MM.1S (cell line): ENCODE results near the gene GTF2E1.

ENCODE experiments used
- DNase-seq: peaks from one replicate; pipeline ENCODE4 v3.0.0-alpha.2; 2015
- H2AFZ ChIP-seq: fragments of 300-600 bp; sonication (generic); 2 replicates; pipeline ENCODE4 v1.6.0; 2016; ENCODE audit warnings: antibody characterized with exemption, low read length
- H3F3A ChIP-seq: fragments of 300-600 bp; sonication (generic); 2 replicates; pipeline ENCODE4 v1.6.1; 2016; ENCODE audit warnings: mild to moderate bottlenecking, antibody characterized with exemption, low read length, moderate library complexity, mixed read lengths; ENCODE audit not compliant: insufficient read depth
- H3K27ac ChIP-seq: fragments of 300-600 bp; sonication (generic); 2 replicates; pipeline ENCODE4 v1.5.1; 2016; ENCODE audit warnings: mild to moderate bottlenecking, low read length
- H3K27me3 ChIP-seq: fragments of 300-600 bp; sonication (generic); replicated peaks from 2 replicates; pipeline ENCODE4 v1.6.0; 2016; ENCODE audit warnings: low read length; ENCODE audit not compliant: insufficient read depth
- H3K36me3 ChIP-seq: fragments of 300-600 bp; sonication (generic); replicated peaks from 2 replicates; pipeline ENCODE4 v1.6.1; 2016; ENCODE audit warnings: mild to moderate bottlenecking, low read length, mixed read lengths; ENCODE audit not compliant: insufficient read depth
- H3K4me1 ChIP-seq: fragments of 300-600 bp; sonication (generic); 2 replicates; pipeline ENCODE4 v1.6.1; 2016; ENCODE audit warnings: low read length, mixed read lengths
- H3K4me2 ChIP-seq: fragments of 300-600 bp; sonication (generic); 2 replicates; pipeline ENCODE4 v1.6.0; 2016; ENCODE audit warnings: low read depth, low read length
- H3K4me3 ChIP-seq: fragments of 300-600 bp; sonication (generic); 2 replicates; pipeline ENCODE4 v1.5.1; 2016; ENCODE audit warnings: low read length, mixed read lengths
- H3K79me2 ChIP-seq: fragments of 300-600 bp; sonication (generic); 2 replicates; pipeline ENCODE4 v1.6.1; 2016; ENCODE audit warnings: mixed run types, low read length, mixed read lengths
- H3K9ac ChIP-seq: fragments of 300-600 bp; sonication (generic); 2 replicates; pipeline ENCODE4 v1.6.1; 2016; ENCODE audit warnings: low read length, mixed read lengths
- H3K9me2 ChIP-seq: fragments of 300-600 bp; sonication (generic); replicated peaks from 2 replicates; pipeline ENCODE4 v1.6.1; 2016; ENCODE audit warnings: mild to moderate bottlenecking, low read length, mixed read lengths; ENCODE audit not compliant: insufficient read depth
- H3K9me3 ChIP-seq: fragments of 300-600 bp; sonication (generic); replicated peaks from 2 replicates; pipeline ENCODE4 v1.6.1; 2016; ENCODE audit warnings: mild to moderate bottlenecking, low read length, mixed read lengths; ENCODE audit not compliant: insufficient read depth
- H4K20me1 ChIP-seq: fragments of 300-600 bp; sonication (generic); 2 replicates; pipeline ENCODE4 v1.6.1; 2016; ENCODE audit warnings: mild to moderate bottlenecking, low read length, moderate library complexity, mixed read lengths; ENCODE audit not compliant: insufficient read depth
- CTCF ChIP-seq: fragments of 300-600 bp; sonication (generic); IDR thresholded peaks from 2 replicates; pipeline ENCODE4 v1.5.1; 2016; ENCODE audit warnings: antibody characterized with exemption, low read length, mixed read lengths
- EZH2 ChIP-seq: fragments of 300-600 bp; sonication (generic); optimal IDR thresholded peaks from 2 replicates; pipeline ENCODE3; 2017; ENCODE audit warnings: low read depth, mild to moderate bottlenecking, antibody characterized with exemption, low read length, mixed read lengths
- EZH2phosphoT487 ChIP-seq: fragments of 300-600 bp; sonication (generic); IDR thresholded peaks from 2 replicates; pipeline ENCODE4 v1.6.1; 2018; ENCODE audit warnings: antibody characterized with exemption, low read length

GTF2E1 gene

GRCh38 chr3:120742198-120742848, at the start of gene GTF2E1, which contains the start of gene RABL3:
GTF2E1 (plus strand) TSS chr3:120742744; CDS start chr3:120750553, 7,809 bp downstream.
RABL3 (minus strand) TSS chr3:120742516; CDS start chr3:120742507, 9 bp downstream.
- H3K9ac ChIP-seq = peak within 1 kb of the TSS; percentile 87
- no peak for TF ChIP-seq EZH2phosphoT487
- TF ChIP-seq CTCF = no peak
- no peak for TF ChIP-seq EZH2
- H3K27ac ChIP-seq = peak within 1 kb of the TSS; percentile 90
- peak within 1 kb of the TSS; percentile 93 for H3K4me2 ChIP-seq
- peak within 1 kb of the TSS; percentile 94 for H2AFZ ChIP-seq
- no peaks in the 10 kb centered on the region for H3K27me3 ChIP-seq
- no peaks in the 10 kb centered on the region for H3K9me2 ChIP-seq
- H4K20me1 ChIP-seq = no peaks in the 10 kb centered on the region
- no peaks in the 10 kb centered on the region for H3F3A ChIP-seq
- peak; percentile 99 for DNase-seq
- H3K9me3 ChIP-seq = no peaks in the 10 kb centered on the region
- H3K4me3 ChIP-seq = peak within 1 kb of the TSS; percentile 88
- peaks cover 4% of the 10 kb centered on the region; the same call in 1 of the 2 replicates for H3K4me1 ChIP-seq
- peaks cover 43% of the 10 kb centered on the region for H3K79me2 ChIP-seq
- H3K36me3 ChIP-seq = no peaks in the 10 kb centered on the region

DNA sequence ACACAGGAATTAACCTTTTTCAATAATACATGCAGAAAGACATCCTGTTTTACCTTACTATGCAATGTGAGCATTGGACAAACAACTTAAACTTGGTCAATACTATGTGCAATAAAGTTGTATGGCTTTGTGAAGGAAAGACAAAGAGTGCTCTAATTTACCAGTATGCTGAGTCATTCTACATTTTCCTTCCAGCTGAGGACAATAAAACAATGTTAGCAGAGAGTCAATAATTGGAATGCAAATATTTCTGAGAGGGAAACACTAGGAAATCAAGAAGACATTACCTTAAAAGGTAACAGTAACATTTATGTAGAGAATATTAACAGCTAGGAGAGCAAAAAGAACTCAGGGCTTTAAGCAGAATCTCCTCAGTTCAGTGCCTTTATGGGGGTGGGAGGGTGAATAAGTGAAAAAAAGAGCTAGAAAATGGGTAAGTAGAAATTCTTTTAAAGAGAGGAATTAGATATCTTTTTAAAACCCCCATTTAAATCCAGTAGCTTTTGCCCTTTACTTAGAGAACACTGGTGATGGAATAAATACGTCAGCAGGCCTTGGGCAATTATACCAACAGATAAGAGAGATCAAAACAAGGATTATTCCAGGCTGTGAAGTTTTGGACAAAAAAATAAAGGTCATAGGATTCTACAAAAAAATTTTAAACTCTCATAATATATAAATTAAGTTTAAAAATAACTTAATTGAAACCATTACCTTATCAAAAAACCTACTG, 48.9 kb upstream of the GTF2E1 start:
- no peak for DNase-seq
- no peak for TF ChIP-seq CTCF
- no peak for TF ChIP-seq EZH2
- no peak for TF ChIP-seq EZH2phosphoT487
- Histone ChIP-seq H4K20me1 (no peaks in the 10 kb centered on the region), H3K9me2 (no peaks in the 10 kb centered on the region), H3K79me2 (no peaks in the 10 kb centered on the region), H3K27me3 (no peaks in the 10 kb centered on the region), H3K4me3 (no peak overlapping the region), H2AFZ (no peak overlapping the region), H3K27ac (no peak overlapping the region), H3K4me1 (no peaks in the 10 kb centered on the region), H3K4me2 (no peak overlapping the region), H3K9ac (no peak overlapping the region), H3K9me3 (no peaks in the 10 kb centered on the region), H3K36me3 (no peaks in the 10 kb centered on the region), H3F3A (no peaks in the 10 kb centered on the region)

- no peaks in the 10 kb centered on the region for H3K27me3 ChIP-seq
- H3K4me3 ChIP-seq = no peak overlapping the region
- no peaks in the 10 kb centered on the region for H3K9me3 ChIP-seq
- no peaks in the 10 kb centered on the region for H3F3A ChIP-seq
- no peak overlapping the region for H3K4me2 ChIP-seq
- DNase-seq = no peak
- H3K36me3 ChIP-seq = no peaks in the 10 kb centered on the region
- H3K9me2 ChIP-seq = no peaks in the 10 kb centered on the region
- H3K4me1 ChIP-seq = no peaks in the 10 kb centered on the region
- H3K79me2 ChIP-seq = no peaks in the 10 kb centered on the region
- H3K9ac ChIP-seq = no peak overlapping the region
- no peak overlapping the region for H2AFZ ChIP-seq
- TF ChIP-seq EZH2 = no peak
- H3K27ac ChIP-seq = no peak overlapping the region
- H4K20me1 ChIP-seq = no peaks in the 10 kb centered on the region
Measured at GRCh38 chr3:120699333-120699732, 43.2 kb upstream of the GTF2E1 start.
